ENCODE results near the gene RSPO4. TPM values are rescaled to one million over a fixed set of nuclear protein-coding genes. Genes with fewer than 3 reads are reported as not detected.

The RSPO4 gene
- total RNA-seq, 2 donors from 2014 or later, result not detected

GRCh38 chr20:969868-970267 lies 32.2 kb downstream of the RSPO4 start:
- Histone ChIP-seq H3K27me3 (no peaks in the 10 kb centered on the region), H3K36me3 (replicated peaks in 1 of 2; ENCODE audit: insufficient read depth in 1 of 2, low read depth in 2 of 2) (no peaks in the 10 kb centered on the region), H3K27ac (no peak overlapping the region), H3K4me3 (no peak overlapping the region), H3K4me1 (no peaks in the 10 kb centered on the region), H3K9me3 (no peaks in the 10 kb centered on the region)
- DNase-seq (no peak), ATAC-seq (no peak)
- no peak for TF ChIP-seq CTCF (IDR thresholded peaks at IDR 0.05)
- TF ChIP-seq POLR2A (IDR thresholded peaks at IDR 0.05), result no peak
- 35 to 49% methylated on average over 4 of the region's 4 CpGs for WGBS, 2 donors
- intact Hi-C loops (cut with DNase I), result no loop called here

- no peaks in the 10 kb centered on the region for H3K4me1 ChIP-seq
- H3K4me3 ChIP-seq, result no peak overlapping the region
- intact Hi-C loops (cut with DNase I), result no loop called here
- no peak for TF ChIP-seq POLR2A (IDR thresholded peaks at IDR 0.05)
- TF ChIP-seq CTCF (IDR thresholded peaks at IDR 0.05), result no peak
- DNase-seq (peak in 1 of 4 donors; percentile 13), ATAC-seq (no peak)
- WGBS, 2 donors, result 81 to 82% methylated on average over 14 to 15 of the region's 16 CpGs
- H3K27ac ChIP-seq, result no peak overlapping the region
- H3K9me3 ChIP-seq, result no peaks in the 10 kb centered on the region
- no peaks in the 10 kb centered on the region for H3K36me3 ChIP-seq (replicated peaks in 1 of 2; ENCODE audit: insufficient read depth in 1 of 2, low read depth in 2 of 2)
- H3K27me3 ChIP-seq, result no peaks in the 10 kb centered on the region
Observed at GRCh38 chr20:967796-968742, 34.0 kb downstream of the RSPO4 start.

- no peak for DNase-seq
- intact Hi-C loops (cut with DNase I), result no loop called here
- Histone ChIP-seq H3K27me3 (no peaks in the 10 kb centered on the region), H3K36me3 (replicated peaks in 1 of 2; ENCODE audit: insufficient read depth in 1 of 2, low read depth in 2 of 2) (no peaks in the 10 kb centered on the region), H3K4me3 (no peak overlapping the region), H3K9me3 (no peaks in the 10 kb centered on the region), H3K27ac (no peak overlapping the region), H3K4me1 (no peaks in the 10 kb centered on the region)
- 53 to 56% methylated on average over 9 of the region's 9 CpGs for WGBS, 2 donors
- TF ChIP-seq POLR2A (IDR thresholded peaks at IDR 0.05) (no peak), CTCF (IDR thresholded peaks at IDR 0.05) (no peak)
- ATAC-seq, result no peak
Observed at GRCh38 chr20:965956-966355, 36.2 kb downstream of the RSPO4 start.

- TF ChIP-seq CTCF (IDR thresholded peaks at IDR 0.05) (no peak), POLR2A (IDR thresholded peaks at IDR 0.05) (no peak)
- 30 to 78% methylated on average over 2 to 9 of the region's 10 CpGs for WGBS, 2 donors
- Histone ChIP-seq H3K9me3 (no peaks in the 10 kb centered on the region), H3K4me1 (no peaks in the 10 kb centered on the region), H3K27ac (no peak overlapping the region), H3K4me3 (no peak overlapping the region), H3K36me3 (replicated peaks in 1 of 2; ENCODE audit: insufficient read depth in 1 of 2, low read depth in 2 of 2) (no peaks in the 10 kb centered on the region), H3K27me3 (no peaks in the 10 kb centered on the region)
- intact Hi-C loops (cut with DNase I), result no loop called here
- DNase-seq (no peak), ATAC-seq (no peak)
Observed at GRCh38 chr20:963795-964194, 38.3 kb downstream of the RSPO4 start.

GRCh38 chr20:962683-963082 lies 39.4 kb downstream of the RSPO4 start:
- Histone ChIP-seq H3K36me3 (replicated peaks in 1 of 2; ENCODE audit: insufficient read depth in 1 of 2, low read depth in 2 of 2) (no peaks in the 10 kb centered on the region), H3K4me1 (no peaks in the 10 kb centered on the region), H3K4me3 (no peak overlapping the region), H3K27me3 (no peaks in the 10 kb centered on the region), H3K27ac (no peak overlapping the region), H3K9me3 (no peaks in the 10 kb centered on the region)
- 73 to 77% methylated on average over 8 of the region's 8 CpGs for WGBS, 2 donors
- TF ChIP-seq CTCF (IDR thresholded peaks at IDR 0.05) (no peak), POLR2A (IDR thresholded peaks at IDR 0.05) (no peak)
- intact Hi-C loops (cut with DNase I), result no loop called here
- no peak for DNase-seq
- ATAC-seq, result no peak

All from body of pancreas (tissue), 4 donors.